WI38 (cell line): ENCODE results near the gene VIL1.
A peak's percentile ranks its signal among the peaks of the same experiment; 100 is the strongest.

Source experiments
- H3K4me3 ChIP-seq: 2 replicates; pipeline ENCODE4 v1.5.1; 2011; ENCODE audit warnings: low read depth, mild to moderate bottlenecking, control low read depth, low read length
- CTCF ChIP-seq: IDR thresholded peaks from 2 replicates; pipeline ENCODE4 v1.5.1; 2012; ENCODE audit warnings: low read depth, mild to moderate bottlenecking, control low read depth, low read length

The VIL1 gene

GRCh38 chr2:218402911-218403411 is 16.0 kb upstream of the VIL1 start:
- H3K4me3 ChIP-seq: no peak overlapping the region
- no peak for TF ChIP-seq CTCF

- H3K4me3 ChIP-seq: no peak overlapping the region
- TF ChIP-seq CTCF: no peak
Measured at GRCh38 chr2:218403810-218404209, 15.1 kb upstream of the VIL1 start.

- TF ChIP-seq CTCF: no peak
- no peak overlapping the region for H3K4me3 ChIP-seq
Measured at GRCh38 chr2:218404351-218405085, 14.4 kb upstream of the VIL1 start.

GRCh38 chr2:218405086-218405745 is 13.7 kb upstream of the VIL1 start:
- no peak for TF ChIP-seq CTCF
- no peak overlapping the region for H3K4me3 ChIP-seq

- H3K4me3 ChIP-seq: peak overlapping the region; percentile 43
- no peak for TF ChIP-seq CTCF
Measured at GRCh38 chr2:218405746-218406208, 13.1 kb upstream of the VIL1 start.

GRCh38 chr2:218406209-218406948 is 12.5 kb upstream of the VIL1 start:
- peak; percentile 77 for TF ChIP-seq CTCF

More at GRCh38 chr2:218406209-218406948, 12.5 kb upstream of the VIL1 start:
- H3K4me3 ChIP-seq: peak overlapping the region; percentile 52
